ENCODE results near the gene TMEM254.

DNA sequence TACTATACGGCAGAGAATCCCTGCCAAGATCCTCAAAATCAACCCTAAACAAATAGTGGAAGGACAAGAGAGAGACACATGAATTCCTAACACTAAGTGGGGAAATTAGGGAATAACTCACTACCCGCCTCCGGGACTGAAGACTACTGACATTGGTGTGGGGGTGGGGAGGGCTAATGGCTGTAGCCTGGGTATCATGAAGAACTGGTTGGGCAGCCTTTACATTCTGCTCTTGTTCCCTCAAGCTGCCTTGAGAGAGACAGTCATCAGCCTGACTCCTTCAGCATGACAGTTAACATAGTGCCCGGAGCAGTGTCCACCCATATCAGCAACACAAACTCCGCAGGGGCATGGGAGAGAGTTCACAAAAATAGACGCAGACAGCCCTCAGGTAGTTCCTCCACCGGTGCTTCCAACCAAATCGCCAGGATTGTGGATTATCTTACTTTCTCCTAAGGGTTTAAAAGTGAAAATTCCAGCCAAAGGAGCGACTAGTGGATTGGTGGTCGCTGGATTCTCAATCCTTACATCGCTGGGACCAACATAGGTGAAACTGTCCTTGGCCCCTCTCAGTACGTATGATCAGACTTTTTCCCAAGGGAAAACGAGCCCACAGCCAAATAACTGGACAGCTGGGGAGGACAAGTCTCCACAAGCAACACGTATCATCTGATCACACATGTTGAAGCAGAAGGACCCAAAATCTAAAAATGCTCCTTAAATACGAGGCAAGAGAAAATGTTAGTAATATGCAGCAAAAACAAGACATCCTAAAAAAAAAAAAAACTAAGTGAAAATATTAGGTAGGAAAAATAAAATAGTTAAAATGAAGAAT is 22.6 kb downstream of the TMEM254 start:
- TF ChIP-seq, protein P1, sequence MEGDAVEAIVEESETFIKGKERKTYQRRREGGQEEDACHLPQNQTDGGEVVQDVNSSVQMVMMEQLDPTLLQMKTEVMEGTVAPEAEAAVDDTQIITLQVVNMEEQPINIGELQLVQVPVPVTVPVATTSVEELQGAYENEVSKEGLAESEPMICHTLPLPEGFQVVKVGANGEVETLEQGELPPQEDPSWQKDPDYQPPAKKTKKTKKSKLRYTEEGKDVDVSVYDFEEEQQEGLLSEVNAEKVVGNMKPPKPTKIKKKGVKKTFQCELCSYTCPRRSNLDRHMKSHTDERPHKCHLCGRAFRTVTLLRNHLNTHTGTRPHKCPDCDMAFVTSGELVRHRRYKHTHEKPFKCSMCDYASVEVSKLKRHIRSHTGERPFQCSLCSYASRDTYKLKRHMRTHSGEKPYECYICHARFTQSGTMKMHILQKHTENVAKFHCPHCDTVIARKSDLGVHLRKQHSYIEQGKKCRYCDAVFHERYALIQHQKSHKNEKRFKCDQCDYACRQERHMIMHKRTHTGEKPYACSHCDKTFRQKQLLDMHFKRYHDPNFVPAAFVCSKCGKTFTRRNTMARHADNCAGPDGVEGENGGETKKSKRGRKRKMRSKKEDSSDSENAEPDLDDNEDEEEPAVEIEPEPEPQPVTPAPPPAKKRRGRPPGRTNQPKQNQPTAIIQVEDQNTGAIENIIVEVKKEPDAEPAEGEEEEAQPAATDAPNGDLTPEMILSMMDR (IDR thresholded peaks at IDR 0.05; ENCODE audit: low read depth, low read length), result no peak
- TF ChIP-seq POLR2A (IDR thresholded peaks at IDR 0.05; ENCODE audit: extremely low read depth, insufficient read length), result no peak
- TF ChIP-seq, protein P2, sequence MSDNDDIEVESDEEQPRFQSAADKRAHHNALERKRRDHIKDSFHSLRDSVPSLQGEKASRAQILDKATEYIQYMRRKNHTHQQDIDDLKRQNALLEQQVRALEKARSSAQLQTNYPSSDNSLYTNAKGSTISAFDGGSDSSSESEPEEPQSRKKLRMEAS (IDR thresholded peaks at IDR 0.05; ENCODE audit: low read depth, low read length), result no peak
- no peak for TF ChIP-seq MYC (IDR thresholded peaks at IDR 0.05; ENCODE audit: low read depth, low read length)
